Measurements from ENCODE around the gene TMEM108.

The TMEM108 gene

DNA sequence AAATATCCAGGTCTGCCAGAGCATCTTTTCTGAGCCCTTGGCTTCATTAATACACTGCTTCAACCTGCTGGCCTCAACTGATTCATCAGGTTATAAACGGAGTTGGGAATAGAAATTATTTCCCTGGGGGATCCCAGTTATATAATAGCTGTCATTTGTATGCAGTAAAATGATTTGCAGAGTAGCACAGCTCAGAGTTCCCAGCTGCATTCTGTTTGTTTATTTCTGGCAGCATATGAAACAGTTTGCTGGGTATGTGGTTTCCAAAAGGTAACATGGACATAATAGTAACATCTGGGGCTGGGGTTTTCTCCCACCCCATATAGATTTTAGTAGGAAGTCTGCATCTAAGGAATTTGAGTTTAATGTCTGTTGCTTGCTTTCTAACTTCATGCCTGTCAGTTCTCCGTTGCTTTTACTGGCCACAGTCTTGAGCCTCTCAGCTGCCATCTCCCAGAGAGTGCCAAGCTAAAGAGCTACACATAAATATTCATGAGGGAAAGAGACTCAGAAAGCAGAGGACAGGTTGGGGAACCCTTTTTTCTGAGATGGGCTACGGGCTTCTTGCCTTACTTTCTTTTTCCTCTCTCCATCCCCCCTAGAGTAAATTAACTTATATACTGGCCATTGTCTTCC lies 124.6 kb downstream of the TMEM108 start:
- no peak for DNase-seq (ENCODE audit: low spot score)

DNA sequence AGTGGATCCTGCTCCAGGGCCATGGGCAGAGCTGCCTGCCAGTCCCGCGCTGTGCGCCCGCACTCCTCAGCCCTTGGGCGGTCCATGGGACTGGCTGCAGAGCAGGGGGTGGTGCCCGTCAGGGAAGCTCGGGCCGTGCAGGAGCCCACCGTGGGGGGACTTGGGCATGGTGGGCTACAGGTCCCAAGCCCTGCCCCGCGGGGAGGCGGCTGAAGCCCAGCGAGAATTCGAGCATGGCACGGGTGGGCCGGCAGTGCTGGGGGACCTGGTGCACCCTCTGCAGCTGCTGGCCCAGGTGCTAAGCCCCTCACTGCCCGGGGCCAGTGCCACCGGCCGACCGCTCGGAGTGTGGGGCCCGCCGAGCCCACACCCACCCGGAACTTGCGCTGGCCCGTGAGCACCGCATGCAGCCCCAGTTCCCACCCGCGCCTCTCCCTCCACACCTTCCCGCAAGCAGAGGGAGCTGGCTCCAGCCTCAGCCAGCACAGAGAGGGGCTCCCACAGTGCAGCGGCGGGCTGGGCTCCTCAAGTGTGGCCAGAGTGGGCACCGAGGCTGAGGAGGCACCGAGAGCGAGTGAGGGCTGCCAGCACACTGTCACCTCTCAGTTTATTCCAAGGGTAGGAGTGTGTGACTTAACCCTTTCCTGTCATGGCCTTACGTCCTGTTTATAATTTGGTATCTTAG lies 129.3 kb downstream of the TMEM108 start:
- no peak for DNase-seq (ENCODE audit: low spot score)

- no peak for DNase-seq (ENCODE audit: low spot score)
Observed at GRCh38 chr3:133168025-133168401, 129.8 kb downstream of the TMEM108 start.

- peak; percentile 61 for DNase-seq (ENCODE audit: low spot score)
Observed at GRCh38 chr3:133169331-133170068, 131.3 kb downstream of the TMEM108 start.

DNA sequence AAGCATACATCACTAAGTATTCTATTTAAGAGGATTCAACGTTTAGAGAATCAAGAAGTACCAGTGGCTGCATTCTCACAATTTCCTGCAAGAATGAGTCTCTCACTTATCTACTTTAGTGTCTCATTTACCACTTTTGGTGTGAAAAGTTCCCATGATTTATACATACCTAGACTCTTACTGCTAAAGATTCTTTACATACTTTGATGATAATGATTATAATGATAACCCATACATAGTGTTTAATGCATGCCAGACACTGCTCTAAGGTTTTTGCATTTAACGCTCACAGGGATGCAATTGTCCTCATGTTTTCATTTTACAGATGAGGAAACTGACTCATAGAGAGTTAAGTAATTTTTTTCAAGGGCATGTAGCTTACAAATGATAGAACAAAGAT lies 133.6 kb downstream of the TMEM108 start:
- DNase-seq (ENCODE audit: low spot score) = no peak

DNA sequence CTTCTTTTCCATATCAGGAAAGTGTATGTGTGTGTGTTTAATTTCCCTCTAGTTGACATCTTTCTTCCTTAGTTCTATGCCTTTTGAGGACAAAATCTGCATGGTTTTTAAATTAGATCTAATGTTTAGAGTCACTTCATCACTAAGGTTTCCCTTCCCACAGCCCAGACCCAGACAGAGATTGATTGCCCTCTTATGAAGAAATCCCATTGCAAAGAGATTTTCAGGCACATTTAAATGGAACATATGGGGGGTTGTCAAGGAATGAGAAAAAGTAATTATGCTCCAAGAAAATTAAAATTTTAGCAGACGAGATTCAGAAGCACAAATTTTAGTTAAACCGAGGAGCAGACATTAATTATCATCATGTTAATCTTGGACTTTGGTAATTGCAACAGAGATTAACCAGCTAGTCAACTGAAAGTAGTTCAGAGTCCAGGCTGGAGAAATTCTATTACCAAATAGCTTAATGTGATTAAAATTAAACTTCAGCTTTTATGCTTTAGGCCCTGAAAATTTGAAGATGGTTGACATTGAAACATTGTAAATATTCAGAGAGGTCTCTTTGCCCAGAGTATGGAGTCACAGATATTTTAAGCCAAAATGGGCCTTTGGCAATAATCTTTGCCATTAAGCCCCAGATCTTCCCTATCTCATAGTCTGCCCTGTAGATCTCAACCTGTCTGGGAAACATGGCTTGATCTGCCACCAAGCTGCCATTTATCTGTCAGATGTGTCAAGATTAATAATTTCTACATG lies 143.4 kb downstream of the TMEM108 start:
- DNase-seq (ENCODE audit: low spot score) = no peak

DNA sequence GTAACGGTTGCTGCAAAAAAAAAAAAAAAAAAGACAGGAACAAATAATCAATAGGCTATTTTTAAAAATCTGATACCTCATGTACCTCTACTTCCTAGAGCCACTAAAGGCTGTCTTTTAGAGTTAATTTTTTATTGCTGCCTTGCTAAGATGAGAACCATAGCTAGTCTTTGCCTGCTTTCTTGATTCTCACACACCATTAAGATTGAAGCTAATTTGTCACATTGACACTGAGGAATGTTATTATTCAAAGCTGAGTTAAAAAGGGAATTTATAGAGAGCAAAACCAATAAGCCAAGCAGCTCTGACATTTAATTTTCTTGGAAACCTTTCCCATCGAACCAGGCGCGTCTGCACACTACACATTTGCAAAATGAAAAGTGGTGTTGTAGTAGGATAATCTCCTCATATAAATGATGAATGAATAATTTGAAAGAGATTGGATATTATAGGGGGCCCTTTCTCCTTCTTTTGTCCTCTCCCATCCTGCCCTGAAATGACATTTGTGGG lies 149.7 kb downstream of the TMEM108 start:
- DNase-seq (ENCODE audit: low spot score) = no peak

- DNase-seq (ENCODE audit: low spot score) = no peak
Observed at GRCh38 chr3:133188996-133189395, 150.8 kb downstream of the TMEM108 start.

DNA sequence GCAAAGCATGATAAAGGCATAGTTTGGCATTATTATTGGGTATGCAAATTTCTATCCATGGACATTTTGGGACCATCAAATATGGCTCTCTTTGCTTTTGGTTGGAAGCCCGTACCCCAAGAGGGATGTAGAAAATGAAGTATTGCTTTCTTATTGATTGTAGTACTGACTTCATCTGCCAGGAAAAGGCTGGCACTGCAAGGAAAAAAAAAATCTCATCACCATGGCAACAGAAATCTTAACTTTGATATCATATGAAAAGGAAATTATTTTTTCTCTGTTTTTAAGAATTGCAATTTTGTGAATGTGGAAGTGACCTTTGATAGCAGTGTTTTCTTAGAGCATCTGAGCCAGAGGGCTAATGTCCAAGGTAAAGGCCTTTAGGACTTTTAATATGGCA lies 151.7 kb downstream of the TMEM108 start:
- DNase-seq (ENCODE audit: low spot score) = no peak

DNA sequence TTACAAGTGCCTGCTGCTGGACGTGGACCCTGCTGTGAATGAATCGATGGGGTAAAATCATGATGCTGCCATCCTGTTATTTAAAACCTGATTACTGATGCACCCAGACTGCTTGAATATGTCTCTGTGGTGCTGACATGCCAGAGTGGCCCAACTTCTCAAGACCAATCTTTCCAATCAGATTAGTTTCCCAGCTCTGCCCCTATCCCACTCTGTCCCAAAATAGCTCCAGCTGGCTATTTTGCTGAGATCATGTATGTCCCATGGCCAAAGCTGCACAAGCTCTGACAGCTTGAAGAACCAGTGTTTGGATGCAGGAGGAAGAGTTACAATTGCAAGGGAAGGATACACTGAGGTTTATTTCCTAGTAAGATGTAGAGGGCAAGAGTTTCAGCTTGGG lies 153.6 kb downstream of the TMEM108 start:
- DNase-seq (ENCODE audit: low spot score) = no peak

DNA sequence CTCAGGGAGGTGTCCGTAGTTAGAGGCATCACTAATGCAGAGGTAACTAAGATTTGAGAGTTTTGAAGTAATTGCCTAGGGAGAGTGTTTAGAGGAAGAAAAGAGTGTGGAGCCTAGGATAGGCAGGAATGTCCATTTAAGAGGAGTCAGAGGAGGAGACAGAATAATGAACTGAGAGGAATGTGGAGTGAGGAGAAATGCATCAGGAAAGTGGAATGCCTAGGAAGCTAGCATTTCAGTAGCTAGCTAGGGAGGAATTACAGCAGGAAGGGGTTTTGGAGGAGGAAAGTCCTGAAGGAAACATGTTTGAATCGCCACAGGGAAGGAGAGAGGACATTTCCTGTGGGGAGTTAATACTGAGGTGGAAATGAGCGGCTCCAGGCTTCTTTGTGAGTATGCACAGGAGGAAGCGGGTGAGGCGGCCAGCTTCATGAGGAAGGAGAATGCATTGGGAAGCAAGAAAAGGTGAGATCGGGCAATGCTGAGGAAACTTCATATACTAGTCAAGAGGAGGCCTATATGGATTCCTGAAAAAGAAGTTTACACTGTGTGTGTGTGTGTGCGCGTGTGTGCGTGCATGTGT lies 154.3 kb downstream of the TMEM108 start:
- DNase-seq (ENCODE audit: low spot score) = no peak

- no peak for DNase-seq (ENCODE audit: low spot score)
Observed at GRCh38 chr3:133192967-133193366, 154.8 kb downstream of the TMEM108 start.

- no peak for DNase-seq (ENCODE audit: low spot score)
Observed at GRCh38 chr3:133196527-133196926, 158.3 kb downstream of the TMEM108 start.

- DNase-seq (ENCODE audit: low spot score) = no peak
Observed at GRCh38 chr3:133197619-133198018, 159.4 kb downstream of the TMEM108 start.

GRCh38 chr3:133206921-133207320 lies 168.7 kb downstream of the TMEM108 start:
- no peak for DNase-seq (ENCODE audit: low spot score)

GRCh38 chr3:133208184-133208583 lies 170.0 kb downstream of the TMEM108 start:
- no peak for DNase-seq (ENCODE audit: low spot score)

DNA sequence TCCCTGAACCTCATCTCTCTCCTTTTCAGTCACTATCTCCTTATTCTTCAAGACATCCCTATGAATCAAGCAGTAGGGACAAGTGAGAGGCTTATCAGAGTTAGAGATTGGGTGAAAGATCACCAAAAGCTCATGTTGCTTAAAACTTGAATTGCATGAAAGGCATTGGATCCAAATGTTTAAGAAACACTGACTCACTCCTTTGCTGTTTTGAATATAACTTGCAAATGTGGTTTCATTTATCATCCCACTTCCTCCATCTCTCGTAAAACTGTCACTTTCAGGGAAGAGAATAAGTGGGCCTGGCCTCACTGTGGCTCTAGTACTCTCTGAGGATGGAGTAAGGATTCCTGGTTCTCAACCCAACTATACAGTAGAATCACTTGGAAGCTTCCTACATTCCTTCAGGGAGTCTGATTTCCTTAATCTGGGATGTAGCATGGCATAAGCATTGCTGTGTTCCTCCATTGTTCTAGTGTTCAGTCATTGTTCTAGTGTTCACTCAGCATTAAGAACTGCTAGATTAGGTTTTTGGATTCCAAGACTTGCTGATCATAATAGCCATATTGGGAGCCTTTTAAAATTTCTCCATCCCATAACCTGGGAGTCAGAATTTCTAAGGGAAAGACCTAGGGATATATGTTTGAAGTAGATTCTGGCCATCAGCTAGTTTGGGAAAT lies 171.8 kb downstream of the TMEM108 start:
- DNase-seq (ENCODE audit: low spot score) = no peak

- no peak for DNase-seq (ENCODE audit: low spot score)
Observed at GRCh38 chr3:133210656-133211055, 172.5 kb downstream of the TMEM108 start.

GRCh38 chr3:133211449-133211848 lies 173.3 kb downstream of the TMEM108 start:
- DNase-seq (ENCODE audit: low spot score) = no peak

- no peak for DNase-seq (ENCODE audit: low spot score)
Observed at GRCh38 chr3:133211856-133212255, 173.7 kb downstream of the TMEM108 start.

DNA sequence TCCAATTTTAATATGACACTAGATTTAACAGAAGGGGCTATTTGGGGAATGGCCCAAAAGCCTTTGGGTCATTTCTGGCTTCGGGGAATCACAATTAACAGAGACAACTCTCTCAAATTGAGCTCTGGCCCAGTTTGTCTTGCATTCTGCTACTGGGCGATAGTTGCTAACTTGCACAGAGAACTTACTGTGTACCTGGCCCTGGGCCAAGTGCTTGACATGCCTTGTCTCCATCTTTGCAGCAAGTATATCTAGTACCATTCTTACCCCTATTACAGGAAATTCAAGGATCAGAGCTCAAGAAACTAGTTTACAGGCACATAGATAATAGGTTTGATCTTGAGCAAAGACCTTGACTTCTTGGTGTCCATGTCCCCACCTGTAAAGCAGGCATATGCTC lies 175.7 kb downstream of the TMEM108 start:
- no peak for DNase-seq (ENCODE audit: low spot score)
